EL (cell line): ENCODE data around the gene SEMA5A.

Experiments
- DNase-seq: peaks from one replicate; pipeline ENCODE4 v3.0.0-alpha.2; 2016

Gene SEMA5A

GRCh38 chr5:9089893-9090292 lies 456.0 kb downstream of the SEMA5A start:
- DNase-seq: no peak

GRCh38 chr5:9082996-9083395 lies 462.9 kb downstream of the SEMA5A start:
- no peak for DNase-seq

GRCh38 chr5:9072701-9073100 lies 473.2 kb downstream of the SEMA5A start:
- DNase-seq: no peak

- no peak for DNase-seq
Measured at GRCh38 chr5:9071524-9071923, 474.4 kb downstream of the SEMA5A start.

- DNase-seq: no peak
Measured at GRCh38 chr5:9071074-9071473, 474.8 kb downstream of the SEMA5A start.

- peak; percentile 55 for DNase-seq
Measured at GRCh38 chr5:9069650-9070049, 476.2 kb downstream of the SEMA5A start.

- no peak for DNase-seq
Measured at GRCh38 chr5:9067154-9067553, 478.7 kb downstream of the SEMA5A start.

- no peak for DNase-seq
Measured at GRCh38 chr5:9066349-9066748, 479.5 kb downstream of the SEMA5A start.

- no peak for DNase-seq
Measured at GRCh38 chr5:9063615-9064245, 482.1 kb downstream of the SEMA5A start.

GRCh38 chr5:9062873-9063272 lies 483.0 kb downstream of the SEMA5A start:
- no peak for DNase-seq

- peak; percentile 99 for DNase-seq
Measured at GRCh38 chr5:9059920-9060691, 485.8 kb downstream of the SEMA5A start.

- DNase-seq: peak; percentile 42
Measured at GRCh38 chr5:9058666-9059065, 487.2 kb downstream of the SEMA5A start.

GRCh38 chr5:9058161-9058560 lies 487.7 kb downstream of the SEMA5A start:
- peak; percentile 21 for DNase-seq

GRCh38 chr5:9057406-9058000 lies 488.4 kb downstream of the SEMA5A start:
- DNase-seq: no peak

- DNase-seq: no peak
Measured at GRCh38 chr5:9056046-9056445, 489.8 kb downstream of the SEMA5A start.

GRCh38 chr5:9054821-9055589 lies 490.9 kb downstream of the SEMA5A start:
- no peak for DNase-seq

GRCh38 chr5:9054322-9054721 lies 491.6 kb downstream of the SEMA5A start:
- no peak for DNase-seq

GRCh38 chr5:9052421-9052820 lies 493.5 kb downstream of the SEMA5A start:
- DNase-seq: no peak

- DNase-seq: no peak
Measured at GRCh38 chr5:9051779-9052178, 494.1 kb downstream of the SEMA5A start.

GRCh38 chr5:9047932-9048331 lies 497.9 kb downstream of the SEMA5A start:
- no peak for DNase-seq

- DNase-seq: peak; percentile 98
Measured at GRCh38 chr5:9046756-9047481, 499.0 kb downstream of the SEMA5A start.

GRCh38 chr5:9045946-9046345 lies 499.9 kb downstream of the SEMA5A start:
- DNase-seq: no peak

- no peak for DNase-seq
Measured at GRCh38 chr5:9042241-9042640, 503.6 kb downstream of the SEMA5A start.
